ENCODE results near the gene EXD3. TPM values are rescaled to one million over a fixed set of nuclear protein-coding genes. Genes with fewer than 3 reads are reported as not detected.

The EXD3 gene
- total RNA-seq, 1 donor from 2014 or later, result 11.3 TPM

DNA sequence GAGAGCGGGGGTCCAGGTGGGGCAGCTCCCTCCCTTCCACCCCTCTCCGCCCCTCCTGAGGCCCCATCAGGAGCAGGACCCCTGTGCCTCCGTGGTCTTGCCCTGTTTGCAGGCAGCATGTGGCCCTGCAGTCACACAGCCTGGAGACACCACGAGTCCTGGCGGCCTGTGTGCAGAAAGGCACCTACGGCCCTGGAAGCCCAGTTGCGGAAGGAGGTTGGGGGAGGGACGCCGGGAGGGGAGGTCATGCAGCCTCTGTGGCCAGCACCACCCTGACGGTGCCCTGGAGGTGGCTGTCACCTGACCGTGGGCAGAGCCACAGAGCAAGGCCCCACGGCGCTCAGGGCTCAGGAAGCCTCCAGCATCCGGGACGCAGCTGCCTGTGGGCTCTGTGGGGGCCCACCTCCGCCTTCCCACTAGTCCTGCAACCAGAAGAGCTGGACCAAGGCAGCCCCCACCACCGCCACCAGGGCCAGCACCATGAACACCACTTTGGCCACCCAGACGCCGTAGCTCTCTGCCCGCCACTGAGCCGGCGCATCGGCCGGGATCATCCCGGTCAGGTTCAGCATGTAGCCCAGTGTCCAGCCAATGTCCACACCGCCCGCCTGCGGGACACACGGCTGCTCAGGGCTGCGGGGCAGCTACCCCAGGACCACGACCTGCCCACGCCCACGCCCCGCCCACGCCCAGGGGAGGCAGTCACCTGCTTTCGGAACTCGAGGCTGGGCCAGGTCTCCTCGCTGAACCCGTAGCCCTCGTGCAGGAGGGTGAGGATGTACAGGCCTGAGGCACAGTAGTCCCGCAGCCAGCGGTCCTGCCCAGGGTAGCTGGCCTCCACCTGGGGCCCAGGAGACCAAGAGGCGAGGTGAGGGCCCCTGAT, 11.8 kb upstream of the EXD3 start:
- intact Hi-C loops (cut with DNase I), result no loop called here
- peak; percentile 73 for DNase-seq (ENCODE audit: low spot score)

DNA sequence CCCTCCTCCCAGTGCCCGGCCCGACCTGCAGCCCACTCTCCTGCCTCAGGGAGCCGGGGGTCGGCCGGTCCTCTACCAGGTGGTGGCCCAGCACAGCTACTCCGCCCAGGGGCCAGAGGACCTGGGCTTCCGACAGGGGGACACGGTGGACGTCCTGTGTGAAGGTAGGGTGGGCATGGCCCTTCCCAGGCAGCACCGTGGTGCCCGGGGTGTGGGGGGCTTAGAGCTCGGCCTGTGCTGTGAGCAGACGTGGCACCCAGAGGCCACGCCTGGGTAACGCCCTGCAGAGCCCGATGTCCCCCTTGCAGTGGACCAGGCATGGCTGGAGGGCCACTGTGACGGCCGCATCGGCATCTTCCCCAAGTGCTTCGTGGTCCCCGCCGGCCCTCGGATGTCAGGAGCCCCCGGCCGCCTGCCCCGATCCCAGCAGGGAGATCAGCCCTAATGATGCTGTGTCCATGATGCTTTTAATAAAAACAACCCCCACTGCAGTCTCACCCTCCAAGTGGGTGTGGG, 11.0 kb upstream of the EXD3 start:
- intact Hi-C loops (cut with DNase I), result no loop called here
- peak; percentile 62 for DNase-seq (ENCODE audit: low spot score)

DNA sequence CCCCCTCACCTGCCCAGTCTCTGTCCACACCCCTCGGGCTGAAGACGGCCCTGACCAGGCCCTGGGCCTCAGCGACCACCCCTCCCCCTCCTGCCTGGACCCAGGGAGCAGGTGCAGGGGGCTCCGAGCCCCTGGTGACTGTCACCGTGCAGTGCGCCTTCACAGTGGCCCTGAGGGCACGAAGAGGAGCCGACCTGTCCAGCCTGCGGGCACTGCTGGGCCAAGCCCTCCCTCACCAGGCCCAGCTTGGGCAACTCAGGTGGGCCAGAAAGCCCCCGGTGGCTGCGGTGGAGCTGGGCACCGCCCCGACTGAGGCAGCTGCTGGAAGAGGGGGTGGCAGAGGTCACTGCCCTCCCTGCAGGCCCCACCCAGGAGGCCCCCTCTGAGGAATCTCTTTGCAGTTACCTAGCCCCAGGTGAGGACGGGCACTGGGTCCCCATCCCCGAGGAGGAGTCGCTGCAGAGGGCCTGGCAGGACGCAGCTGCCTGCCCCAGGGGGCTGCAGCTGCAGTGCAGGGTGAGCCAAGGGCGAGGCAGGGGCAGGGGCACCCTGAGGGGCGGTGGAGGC, 10.5 kb upstream of the EXD3 start:
- intact Hi-C loops (cut with DNase I), result no loop called here
- peak; percentile 69 for DNase-seq (ENCODE audit: low spot score)

DNA sequence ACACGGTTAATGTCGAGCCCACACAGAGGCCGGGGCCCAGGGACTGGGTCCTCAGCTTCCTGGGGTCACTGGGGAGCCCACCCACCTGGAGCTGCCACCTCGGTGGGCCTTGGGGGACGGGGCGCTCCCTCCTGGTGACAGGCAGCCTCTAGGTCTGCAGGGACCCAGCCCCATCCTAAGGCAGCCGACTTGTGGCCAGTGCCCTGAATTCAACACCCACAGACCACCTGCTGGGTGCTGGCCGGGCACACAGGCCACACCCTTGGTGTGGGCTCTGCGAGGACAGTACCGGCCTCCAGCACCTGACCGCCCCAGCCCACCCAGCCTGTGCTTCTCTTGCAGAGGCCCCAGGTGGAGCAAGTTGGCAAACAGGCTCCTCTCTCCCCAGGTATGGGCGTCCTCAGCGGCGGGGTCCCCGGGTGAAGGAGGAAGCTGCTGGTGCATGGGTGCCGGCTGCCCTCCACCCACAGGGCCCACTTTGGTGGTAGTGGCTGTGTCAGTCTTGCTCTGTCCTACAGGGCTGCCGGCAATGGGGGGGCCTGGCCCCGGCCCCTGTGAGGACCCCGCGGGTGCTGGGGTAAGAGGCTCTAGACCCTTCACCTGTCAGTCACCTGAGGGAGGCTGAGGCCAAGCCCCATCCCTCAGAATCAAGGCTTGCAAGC, 9.9 kb upstream of the EXD3 start:
- peak; percentile 53 for DNase-seq (ENCODE audit: low spot score)
- intact Hi-C loops (cut with DNase I), result no loop called here

DNA sequence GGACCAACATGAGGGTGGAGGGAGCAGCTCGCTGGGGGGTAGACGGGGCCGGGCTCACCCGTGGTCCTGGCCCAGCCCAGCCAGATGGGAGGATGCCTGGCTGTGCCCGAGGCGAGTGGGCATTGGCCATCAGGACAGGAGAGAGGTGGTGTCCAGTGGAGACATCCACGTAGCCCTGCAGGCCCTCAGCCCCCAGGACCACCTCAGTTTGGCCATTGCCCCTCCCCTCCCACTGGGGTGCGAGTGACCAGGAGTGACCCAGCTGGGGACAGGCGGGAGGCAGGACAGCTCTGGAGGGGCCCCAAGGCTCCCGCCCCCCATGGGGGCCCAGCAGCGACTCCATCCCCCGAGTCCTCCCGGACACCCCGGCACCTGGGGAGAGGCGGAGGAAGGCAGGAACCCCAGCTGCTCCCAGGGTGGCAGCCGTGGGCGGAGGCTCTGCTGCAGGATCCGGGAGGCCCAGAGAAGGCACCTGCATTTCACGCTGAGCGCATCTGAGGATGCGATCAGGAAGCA, 8.5 kb upstream of the EXD3 start:
- peak; percentile 69 for DNase-seq (ENCODE audit: low spot score)

DNA sequence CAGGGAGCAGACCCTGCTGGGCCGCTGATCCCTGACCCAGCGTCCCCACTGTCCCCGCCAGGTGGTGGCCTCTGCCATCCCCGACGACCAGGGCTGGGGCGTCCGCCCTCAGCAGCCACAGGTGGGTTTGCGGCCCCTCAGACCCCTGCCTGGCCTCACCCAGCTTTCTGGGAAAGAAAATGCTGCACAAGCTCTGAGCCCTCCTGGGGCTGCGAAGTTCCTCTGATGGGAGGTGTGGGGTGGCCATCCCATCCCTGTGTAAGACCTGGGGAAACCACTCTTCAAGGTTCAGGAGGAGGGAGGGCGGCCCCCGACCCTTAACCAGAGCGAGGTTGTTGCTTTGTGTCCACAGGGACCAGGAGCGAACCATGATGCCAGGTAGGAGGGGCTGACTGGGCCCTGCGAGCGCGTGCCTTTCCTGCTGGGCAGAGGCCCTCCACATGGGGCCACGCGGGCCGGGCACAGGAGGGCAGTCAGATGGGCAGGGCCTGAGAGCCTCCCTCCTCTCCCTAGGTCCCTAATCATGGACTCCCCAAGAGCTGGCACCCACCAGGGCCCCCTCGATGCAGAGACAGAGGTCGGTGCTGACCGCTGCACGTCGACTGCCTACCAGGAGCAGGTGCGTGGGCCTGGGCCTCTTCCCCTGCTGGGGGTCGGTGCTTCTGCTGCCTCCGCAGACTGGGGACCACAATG, 7.9 kb upstream of the EXD3 start:
- intact Hi-C loops (cut with DNase I), result no loop called here
- DNase-seq (ENCODE audit: low spot score), result peak; percentile 69

More for the DNA sequence above, 8.5 kb upstream of the EXD3 start:
- intact Hi-C loops (cut with DNase I), result no loop called here

DNA sequence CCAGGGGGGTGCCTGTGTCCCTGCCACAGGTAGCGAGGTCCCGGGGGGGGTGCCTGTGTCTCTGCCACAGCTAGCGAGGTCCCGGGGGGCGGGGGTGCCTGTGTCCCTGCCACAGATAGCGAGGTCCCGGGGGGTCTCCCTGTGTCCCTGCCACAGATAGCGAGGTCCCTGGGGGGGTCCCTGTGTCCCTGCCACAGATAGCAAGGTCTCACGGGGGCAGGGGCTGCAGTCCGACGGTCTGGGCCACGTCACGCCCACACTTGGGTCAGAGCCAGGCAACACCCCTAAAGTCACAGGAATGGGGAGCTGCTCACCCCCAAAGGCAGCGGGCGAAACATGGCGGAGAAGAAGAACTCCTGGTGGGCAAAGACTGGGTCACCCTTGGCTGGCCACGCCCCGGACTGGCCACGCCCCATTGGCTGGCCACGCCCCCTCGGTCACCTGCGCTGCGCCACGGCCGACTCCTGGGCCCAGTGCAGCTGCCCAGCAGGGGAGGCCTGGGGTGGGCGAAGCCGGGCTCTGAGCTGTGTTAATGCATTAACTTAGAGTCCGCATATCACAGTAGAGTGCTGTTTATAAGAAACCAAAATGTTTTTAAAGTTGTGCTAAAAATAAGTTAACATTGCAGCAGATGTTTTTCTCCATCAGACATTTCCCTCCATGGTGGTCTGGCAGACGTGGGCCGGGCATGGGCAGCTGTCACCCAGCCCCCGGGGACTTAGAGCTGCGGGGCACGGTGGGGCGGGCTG, 7.2 kb upstream of the EXD3 start:
- peak; percentile 49 for DNase-seq (ENCODE audit: low spot score)
- intact Hi-C loops (cut with DNase I), result no loop called here

DNA sequence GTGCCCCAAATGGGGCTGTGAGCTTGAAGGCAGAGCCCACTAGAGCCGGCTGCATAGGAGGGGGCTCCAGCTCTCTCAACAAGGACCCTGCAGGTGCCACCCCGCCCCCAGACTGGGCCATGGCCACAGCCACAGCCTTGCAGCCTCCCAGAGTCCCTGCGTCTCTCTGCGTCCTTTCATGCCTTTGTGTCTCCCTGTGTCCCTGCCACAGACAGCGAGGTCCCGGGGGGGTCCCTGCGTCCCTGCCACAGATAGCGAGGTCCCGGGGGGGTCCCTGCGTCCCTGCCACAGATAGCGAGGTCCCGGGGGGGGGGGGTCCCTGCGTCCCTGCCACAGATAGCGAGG, 6.6 kb upstream of the EXD3 start:
- intact Hi-C loops (cut with DNase I), result no loop called here
- peak; percentile 4 for DNase-seq (ENCODE audit: low spot score)

DNA sequence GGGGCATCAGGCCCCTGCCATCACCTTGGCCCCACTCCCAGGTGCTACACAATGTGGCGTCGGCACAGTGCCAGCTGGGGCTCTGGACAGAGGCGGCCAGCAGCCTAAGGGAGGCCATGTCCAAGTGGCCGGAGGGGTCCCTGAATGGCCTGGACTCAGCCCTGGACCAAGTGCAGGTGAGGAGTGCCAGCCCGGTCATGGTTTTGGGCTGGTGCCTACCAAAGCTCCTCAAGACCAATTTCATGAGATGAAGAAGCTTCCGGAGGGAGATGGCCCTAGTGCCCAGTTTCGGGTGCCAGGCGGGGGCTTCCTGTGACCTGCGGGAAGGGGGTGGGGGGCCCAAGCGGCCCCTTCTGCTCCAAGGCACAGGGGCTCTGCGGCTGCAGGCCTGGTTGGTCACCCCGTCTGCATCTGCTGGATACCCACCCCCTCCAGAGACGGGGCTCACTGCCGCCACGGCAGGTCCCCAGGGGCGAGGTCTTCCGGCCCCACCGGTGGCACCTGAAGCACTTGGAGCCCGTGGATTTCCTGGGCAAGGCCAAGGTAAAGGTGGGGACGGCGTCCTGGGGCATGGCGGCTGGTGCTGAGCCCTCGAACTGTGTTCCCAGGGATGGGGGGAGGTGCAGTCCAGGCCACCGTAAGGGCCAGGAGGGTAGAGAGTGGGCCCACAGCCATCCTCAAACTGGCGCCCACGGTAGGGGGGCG, 6.0 kb upstream of the EXD3 start:
- intact Hi-C loops (cut with DNase I), result no loop called here
- peak; percentile 53 for DNase-seq (ENCODE audit: low spot score)

DNA sequence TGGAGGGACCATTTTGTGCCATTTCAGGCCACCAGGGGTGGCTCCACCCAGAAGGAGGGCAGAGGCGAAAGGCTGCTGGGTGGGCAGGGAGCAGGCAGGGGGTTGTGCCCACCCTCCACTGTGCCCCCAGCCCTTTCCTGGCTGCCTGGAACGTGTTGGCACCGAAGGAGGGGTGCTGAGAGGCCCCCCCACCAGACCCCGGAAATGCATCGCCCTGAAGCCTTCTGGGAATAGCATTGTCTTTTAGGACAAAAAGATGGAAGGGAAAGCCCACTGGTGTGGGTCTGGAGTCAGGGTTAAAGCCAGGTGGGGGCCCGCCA, 5.3 kb upstream of the EXD3 start:
- intact Hi-C loops (cut with DNase I), result no loop called here
- no peak for DNase-seq (ENCODE audit: low spot score)

DNA sequence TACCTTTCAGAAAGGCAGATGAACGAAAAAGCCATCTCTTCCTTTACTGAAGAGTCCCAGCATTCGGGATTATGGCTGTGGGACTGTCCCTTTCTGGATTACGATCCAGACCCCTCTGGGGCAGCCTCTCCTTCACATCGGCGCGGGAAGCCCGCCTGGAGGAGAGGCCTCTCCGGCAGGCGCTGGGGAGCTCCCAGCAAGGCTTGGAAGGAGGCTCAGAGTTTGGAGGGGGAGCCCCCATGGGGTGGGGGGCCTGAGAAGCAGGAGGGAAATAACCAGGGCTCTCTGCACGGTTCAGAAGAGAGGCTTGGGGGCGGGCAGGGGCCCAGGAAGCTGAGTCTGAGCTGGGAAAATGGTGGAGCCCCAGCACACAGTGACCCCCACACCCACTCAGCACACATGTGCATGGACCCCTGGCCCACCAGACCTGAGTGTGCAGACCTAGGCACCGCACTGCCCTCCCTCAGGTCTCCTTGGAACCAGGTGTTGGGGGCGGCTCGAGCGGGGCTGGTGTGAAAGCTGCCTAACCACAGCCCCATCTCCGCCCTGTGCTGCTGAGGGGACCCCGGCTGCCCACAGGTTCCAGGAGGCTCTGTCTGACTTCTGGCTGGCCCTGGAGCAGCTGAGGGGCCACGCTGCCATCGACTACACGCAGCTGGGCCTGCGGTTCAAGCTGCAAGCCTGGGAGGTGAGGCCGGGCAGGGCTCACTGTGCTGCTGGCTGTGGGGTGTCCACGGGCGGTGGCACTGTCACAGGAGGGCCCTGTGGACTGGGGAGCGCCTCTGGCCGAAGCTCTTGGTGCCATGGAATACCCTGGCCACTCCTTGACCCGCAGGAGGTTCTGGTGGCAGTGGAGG, 4.7 kb upstream of the EXD3 start:
- intact Hi-C loops (cut with DNase I), result no loop called here

DNA sequence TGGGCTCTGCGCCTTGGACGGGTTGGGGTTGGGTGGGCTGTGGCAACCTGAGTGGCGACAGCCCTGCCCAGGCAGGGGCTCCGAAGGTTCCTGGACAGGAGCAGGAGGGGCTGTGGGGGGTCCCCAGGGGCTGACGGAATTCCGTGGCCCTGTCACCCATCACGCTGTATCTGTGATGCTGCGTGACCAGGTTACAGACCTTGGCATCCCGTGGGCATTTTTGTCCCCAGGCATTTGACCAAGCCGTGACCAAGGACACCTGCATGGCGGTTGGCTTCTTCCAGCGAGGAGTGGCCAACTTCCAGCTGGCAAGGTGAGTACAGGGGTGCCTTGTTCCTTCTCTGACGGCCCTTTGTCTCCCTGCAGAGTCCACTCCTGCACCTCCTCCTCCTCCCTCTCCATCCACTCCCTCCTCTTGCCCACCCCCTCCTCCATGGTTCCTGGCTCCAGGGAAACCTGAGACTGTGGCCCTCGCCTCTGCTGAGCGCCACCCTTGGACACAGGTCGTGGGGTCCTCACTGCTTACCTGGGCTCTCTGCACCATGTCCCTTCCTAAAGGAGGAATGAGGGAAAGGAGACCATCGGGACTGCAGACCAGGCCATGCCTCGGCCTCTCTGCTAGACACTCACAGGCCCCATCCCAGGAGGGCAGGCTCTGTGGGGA, 3.2 kb upstream of the EXD3 start:
- intact Hi-C loops (cut with DNase I), result no loop called here
- peak; percentile 61 for DNase-seq (ENCODE audit: low spot score)

More for the DNA sequence above, 4.7 kb upstream of the EXD3 start:
- DNase-seq (ENCODE audit: low spot score), result peak; percentile 49

DNA sequence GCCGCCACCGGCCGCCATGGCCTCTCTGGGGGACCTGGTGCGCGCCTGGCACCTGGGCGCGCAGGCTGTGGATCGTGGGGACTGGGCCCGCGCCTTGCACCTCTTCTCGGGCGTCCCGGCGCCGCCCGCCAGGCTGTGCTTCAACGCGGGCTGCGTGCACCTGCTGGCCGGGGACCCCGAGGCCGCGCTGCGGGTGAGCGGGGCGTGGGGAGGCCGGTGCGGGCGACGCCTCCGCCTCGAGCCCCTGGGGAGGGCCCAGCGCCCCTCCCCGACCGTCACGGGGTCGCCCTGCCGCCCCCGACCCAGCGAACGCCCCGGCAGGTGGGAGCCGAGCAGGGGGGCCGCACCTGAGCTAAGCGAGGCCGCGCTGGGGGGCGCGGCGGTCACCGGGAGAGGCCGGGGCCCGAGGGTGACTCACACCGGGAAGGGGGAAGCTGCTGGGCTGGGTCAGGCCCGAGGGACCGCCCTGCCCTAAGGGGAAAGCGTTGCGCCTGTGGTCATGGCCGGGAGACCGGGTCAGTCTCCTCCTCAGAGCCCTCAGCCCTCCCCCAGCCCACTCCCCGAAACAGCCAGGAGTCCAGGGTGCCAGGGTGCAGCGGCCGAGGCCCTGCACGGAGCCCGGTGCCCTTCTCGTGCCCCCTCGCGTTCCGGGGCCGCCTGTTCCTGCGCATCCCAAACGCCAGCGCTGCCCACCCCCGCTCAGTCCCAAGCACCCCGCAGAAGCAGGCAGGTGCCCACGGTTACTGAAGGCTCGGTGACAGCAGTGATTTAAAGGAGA, 741 bp upstream of the EXD3 start:
- intact Hi-C loops (cut with DNase I), result no loop called here

DNA sequence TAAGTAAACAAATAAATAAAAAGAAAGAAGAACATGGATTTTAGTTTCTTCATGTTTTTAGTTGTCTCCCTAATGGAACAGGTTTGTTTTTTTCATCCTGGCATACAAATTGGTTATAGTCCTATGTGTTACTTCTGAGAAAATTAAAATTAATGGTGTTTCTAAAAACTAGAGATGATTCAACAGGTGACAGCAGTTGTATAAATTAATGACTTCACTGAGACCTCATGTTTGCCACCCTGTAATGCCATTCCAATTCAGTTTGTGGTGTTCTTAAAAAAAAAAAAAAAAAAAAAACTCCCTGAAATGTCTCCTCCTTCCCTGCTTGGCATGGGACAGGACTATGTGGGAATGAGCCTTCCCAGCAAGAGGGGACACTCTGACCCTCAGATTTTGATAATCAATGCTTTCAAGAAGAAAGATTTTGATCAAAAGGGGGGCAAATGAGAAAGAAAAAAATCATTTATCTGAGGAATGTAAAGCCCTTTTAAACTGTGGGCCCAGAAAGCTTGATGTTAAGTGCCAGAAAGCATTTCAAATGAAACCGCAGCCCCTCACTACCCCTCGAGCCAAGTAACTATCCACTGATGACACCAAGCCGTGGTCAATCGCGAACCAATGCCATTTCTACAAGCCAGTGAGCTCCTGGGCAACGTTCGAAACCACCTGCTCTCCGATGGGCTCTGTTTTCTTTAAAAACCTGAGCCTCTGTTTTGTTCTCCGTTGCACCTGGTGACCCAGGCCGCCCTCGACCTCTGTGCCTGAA, 941 bp downstream of the EXD3 start:
- intact Hi-C loops (cut with DNase I), result no loop called here
- DNase-seq (ENCODE audit: low spot score), result peak; percentile 1

More for the DNA sequence above, 741 bp upstream of the EXD3 start:
- peak; percentile 78 for DNase-seq (ENCODE audit: low spot score)

DNA sequence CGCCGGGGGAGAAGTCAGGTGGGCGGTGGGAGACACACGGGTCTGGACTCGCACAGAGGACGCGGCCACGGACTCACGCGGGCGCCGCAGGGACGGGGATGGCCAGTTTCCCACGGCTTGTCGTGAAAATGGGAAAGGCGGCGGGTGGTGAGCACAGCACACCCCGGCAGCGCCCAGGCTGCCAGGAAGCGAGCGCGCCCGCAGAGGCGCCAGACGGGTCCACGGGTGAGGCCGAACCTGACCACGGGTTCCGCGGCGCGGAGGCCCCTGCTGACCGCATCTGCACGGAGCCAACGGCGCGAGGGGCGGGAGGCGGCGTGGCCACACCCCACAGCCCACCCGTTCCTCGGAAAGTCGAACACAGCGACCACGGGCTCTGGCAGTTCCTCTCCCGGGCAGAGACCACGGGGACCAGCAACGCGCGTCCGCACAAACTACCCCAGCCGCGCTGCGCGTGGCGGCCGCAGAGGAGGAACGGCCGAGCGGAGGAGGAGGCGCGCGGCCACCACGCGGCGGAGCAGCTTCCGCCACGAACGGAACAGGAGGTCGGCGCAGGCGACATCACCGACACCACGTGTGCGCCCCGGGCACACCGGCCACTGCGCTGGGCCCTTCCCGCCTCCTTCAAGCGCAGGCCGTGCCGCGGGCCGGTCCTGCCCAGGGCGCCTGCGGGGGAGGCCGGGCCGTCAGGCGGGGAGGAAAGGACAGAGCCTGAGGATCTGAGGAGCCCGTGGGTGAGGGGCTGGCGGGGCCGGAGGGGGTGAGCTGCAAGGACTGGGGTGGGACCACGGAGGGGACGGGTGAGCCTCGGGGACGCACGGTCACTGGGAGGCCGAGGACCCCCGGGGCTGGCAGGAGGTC, 5.6 kb downstream of the EXD3 start:
- no peak for DNase-seq (ENCODE audit: low spot score)
- intact Hi-C loops (cut with DNase I), result no loop called here
